Measurements from ENCODE around the gene PORCN. TPM values are rescaled to one million over a fixed set of nuclear protein-coding genes. Genes with fewer than 3 reads are reported as not detected.

The PORCN gene
- total and polyA plus RNA-seq, 4 experiments from 2014 or later: 10.6 to 15.4 (median 14.5) TPM

DNA sequence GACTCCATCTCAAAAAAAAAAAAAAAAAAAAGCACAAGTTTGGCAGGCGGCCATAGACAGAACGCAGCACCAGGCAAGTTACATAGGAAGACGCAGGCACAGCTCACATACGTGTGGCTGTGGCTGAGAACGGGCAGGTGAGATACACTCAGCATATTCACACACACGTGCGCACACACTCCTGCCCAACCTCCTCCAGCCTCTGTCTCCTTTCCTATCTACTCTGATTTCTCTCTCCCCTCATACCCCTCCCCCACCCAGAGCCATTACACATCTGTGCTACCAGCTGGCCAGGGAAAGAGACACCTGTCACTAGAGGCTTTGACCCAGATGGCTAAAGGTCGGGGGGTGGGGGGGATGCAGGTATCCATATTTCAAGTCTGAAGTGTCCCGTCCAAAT lies 36.6 kb upstream of the PORCN start:
- CTCF ChIA-PET (ENCODE audit: partially characterized antibody): interaction anchor here (0.7 kb wide), 1 partner anchor 9 kb away, joined by 4 read pairs; no protein-coding TSS in a partner anchor
- intact Hi-C loops (cut with micrococcal nuclease): no loop called here

DNA sequence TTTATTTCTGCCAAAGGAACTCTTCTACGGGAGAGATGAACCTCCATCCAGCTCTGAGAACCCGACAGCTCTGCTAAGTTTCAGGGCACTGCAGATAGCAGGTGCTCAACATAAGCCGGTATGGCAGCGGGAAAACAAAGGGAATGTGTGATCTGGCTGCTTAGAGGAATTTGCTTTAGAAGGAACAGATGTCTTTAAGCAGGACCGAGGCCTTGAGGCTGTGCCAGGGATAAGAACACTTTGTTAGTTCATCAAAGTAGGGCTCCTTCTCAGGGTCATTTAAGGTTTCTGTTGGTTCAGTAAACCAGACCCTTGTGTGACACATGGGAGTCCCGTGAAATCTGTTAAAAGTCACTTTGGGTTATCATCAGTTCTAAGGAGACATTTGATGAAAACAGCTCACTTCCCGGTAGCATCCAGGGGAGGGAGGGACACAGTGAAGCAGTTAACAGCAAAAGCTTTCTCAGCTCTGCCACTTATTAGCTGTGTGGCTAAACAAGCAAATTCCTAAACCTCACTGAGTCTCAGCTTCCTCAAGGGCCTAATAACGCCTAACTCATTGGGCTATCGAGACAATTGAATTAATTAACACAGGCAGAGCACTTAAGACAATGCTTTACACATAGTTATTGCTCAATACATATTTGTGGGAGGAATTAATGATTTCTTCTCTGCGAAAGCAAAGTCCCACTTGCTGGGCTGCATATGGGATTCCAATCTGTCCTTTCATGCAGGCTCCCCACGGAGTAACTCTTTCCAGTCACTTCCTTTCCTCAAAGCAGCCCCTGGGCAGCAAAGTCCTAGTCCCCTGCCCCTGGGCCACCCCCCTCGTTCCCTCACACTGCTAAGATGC lies 35.7 kb upstream of the PORCN start:
- intact Hi-C loops (cut with micrococcal nuclease): no loop called here
- POLR2A ChIA-PET (ENCODE audit: partially characterized antibody): interaction anchor here (1.2 kb wide), 1 partner anchor 101 kb away, joined by 3 read pairs; the partner anchor contains the start of gene RBM3
- H3K27me3 ChIP-seq (ENCODE audit: insufficient read depth, low read length): no peaks in the 10 kb centered on the region

More for the DNA sequence above, 36.6 kb upstream of the PORCN start:
- Mint-ChIP-seq H3K4me1 (peaks cover 16 to 42% (median 21%) of the 10 kb centered on the region in 4 donors), H3K27ac (no peak overlapping the region), H3K36me3 (peaks cover 0 to 12% of the 10 kb centered on the region in 2 donors), H3K4me3 (no peak overlapping the region), H3K9me3 (no peaks in the 10 kb centered on the region), H3K27me3 (no peaks in the 10 kb centered on the region)
- Histone ChIP-seq H3K4me3 (ENCODE audit: low read length in 2 of 2) (no peak overlapping the region), H3K36me3 (ENCODE audit: insufficient read depth, low read length) (no peaks in the 10 kb centered on the region), H3K27ac (ENCODE audit: low read depth, low read length) (no peak overlapping the region), H3K27me3 (ENCODE audit: insufficient read depth, low read length) (no peaks in the 10 kb centered on the region), H3K9me3 (ENCODE audit: control insufficient read depth in 1 of 2, low read length in 2 of 2) (no peaks in the 10 kb centered on the region), H3K4me1 (ENCODE audit: insufficient read depth, low read length) (peaks cover 27% of the 10 kb centered on the region)
- POLR2A ChIA-PET (ENCODE audit: partially characterized antibody): no interaction called here
- no peak for DNase-seq

DNA sequence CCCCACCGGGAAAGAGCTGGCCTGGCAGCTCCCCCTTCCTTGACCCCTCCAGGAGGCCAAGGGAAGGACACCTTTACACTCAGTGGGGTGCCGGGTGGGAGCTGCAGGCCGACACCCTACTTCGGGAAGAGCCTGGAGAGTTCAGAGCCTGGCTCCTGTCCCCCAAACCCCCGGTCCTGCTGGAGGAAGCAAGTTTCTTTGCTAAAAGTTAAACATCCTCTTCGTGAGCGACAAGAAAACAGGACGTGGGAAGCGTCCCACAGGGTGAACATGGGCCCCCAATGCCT lies 35.1 kb upstream of the PORCN start:
- Histone ChIP-seq H3K4me3 (ENCODE audit: low read length in 2 of 2) (no peak overlapping the region), H3K36me3 (ENCODE audit: insufficient read depth, low read length) (no peaks in the 10 kb centered on the region), H3K4me1 (ENCODE audit: insufficient read depth, low read length) (peaks cover 28% of the 10 kb centered on the region), H3K9me3 (ENCODE audit: control insufficient read depth in 1 of 2, low read length in 2 of 2) (no peaks in the 10 kb centered on the region), H3K27me3 (ENCODE audit: insufficient read depth, low read length) (no peaks in the 10 kb centered on the region), H3K27ac (ENCODE audit: low read depth, low read length) (no peak overlapping the region)
- H3K4me1 Mint-ChIP-seq: peaks cover 21 to 37% (median 27%) of the 10 kb centered on the region in 4 donors
- no peak for DNase-seq
- no peaks in the 10 kb centered on the region for H3K27me3 Mint-ChIP-seq
- CTCF ChIA-PET (ENCODE audit: partially characterized antibody): no interaction called here
- intact Hi-C loops (cut with micrococcal nuclease): no loop called here
- H3K36me3 Mint-ChIP-seq: peaks cover 0 to 18% of the 10 kb centered on the region in 2 donors
- POLR2A ChIA-PET (ENCODE audit: partially characterized antibody): interaction anchor here (1.2 kb wide), 1 partner anchor 101 kb away, joined by 3 read pairs; the partner anchor contains the start of gene RBM3
- H3K27ac Mint-ChIP-seq: no peak overlapping the region
- H3K9me3 Mint-ChIP-seq: peaks cover 0 to 1% (median 0%) of the 10 kb centered on the region in 8 donors
- H3K4me3 Mint-ChIP-seq: no peak overlapping the region

More for the DNA sequence above, 35.7 kb upstream of the PORCN start:
- Mint-ChIP-seq H3K27ac (peak overlapping the region in 1 of 7 donors; percentile 59), H3K36me3 (peaks cover 0 to 17% of the 10 kb centered on the region in 2 donors), H3K27me3 (no peaks in the 10 kb centered on the region), H3K9me3 (peaks cover 0 to 1% (median 0%) of the 10 kb centered on the region in 8 donors), H3K4me3 (no peak overlapping the region), H3K4me1 (peaks cover 20 to 42% (median 25%) of the 10 kb centered on the region in 4 donors)
- Histone ChIP-seq H3K4me3 (ENCODE audit: low read length in 2 of 2) (no peak overlapping the region), H3K4me1 (ENCODE audit: insufficient read depth, low read length) (peaks cover 28% of the 10 kb centered on the region), H3K9me3 (ENCODE audit: control insufficient read depth in 1 of 2, low read length in 2 of 2) (no peaks in the 10 kb centered on the region), H3K36me3 (ENCODE audit: insufficient read depth, low read length) (no peaks in the 10 kb centered on the region), H3K27ac (ENCODE audit: low read depth, low read length) (no peak overlapping the region)
- CTCF ChIA-PET (ENCODE audit: partially characterized antibody): no interaction called here
- DNase-seq: no peak

GRCh38 chrX:48474127-48474526 lies 34.7 kb upstream of the PORCN start:
- POLR2A ChIA-PET (ENCODE audit: partially characterized antibody): interaction anchor here (1.2 to 3.4 kb wide), 3 partner anchors 66 to 328 kb away, joined by 3 to 20 read pairs (median 3); partner anchors contain the start of genes HDAC6, RBM3 and TBC1D25
- H3K36me3 Mint-ChIP-seq: peaks cover 0 to 20% of the 10 kb centered on the region in 2 donors
- no peaks in the 10 kb centered on the region for H3K9me3 ChIP-seq (ENCODE audit: control insufficient read depth in 1 of 2, low read length in 2 of 2)
- no peaks in the 10 kb centered on the region for H3K27me3 ChIP-seq (ENCODE audit: insufficient read depth, low read length)
- H3K9me3 Mint-ChIP-seq: peaks cover 0 to 1% (median 0%) of the 10 kb centered on the region in 8 donors
- peaks cover 28% of the 10 kb centered on the region for H3K4me1 ChIP-seq (ENCODE audit: insufficient read depth, low read length)
- H3K4me1 Mint-ChIP-seq: peaks cover 22 to 32% (median 27%) of the 10 kb centered on the region in 4 donors
- CTCF ChIA-PET (ENCODE audit: partially characterized antibody): interaction anchor here (0.7 kb wide), 1 partner anchor 66 kb away, joined by 3 read pairs; no protein-coding TSS in a partner anchor
- no peak overlapping the region for H3K4me3 Mint-ChIP-seq
- intact Hi-C loops (cut with micrococcal nuclease): no loop called here
- no peaks in the 10 kb centered on the region for H3K27me3 Mint-ChIP-seq
- H3K4me3 ChIP-seq (ENCODE audit: low read length in 2 of 2): no peak overlapping the region
- no peak for DNase-seq
- H3K36me3 ChIP-seq (ENCODE audit: insufficient read depth, low read length): no peaks in the 10 kb centered on the region
- H3K27ac Mint-ChIP-seq: no peak overlapping the region
- no peak overlapping the region for H3K27ac ChIP-seq (ENCODE audit: low read depth, low read length)

- Mint-ChIP-seq H3K27ac (peak overlapping the region in 1 of 7 donors; percentile 75), H3K9me3 (peaks cover 0 to 1% (median 0%) of the 10 kb centered on the region in 8 donors), H3K4me3 (peak overlapping the region in 1 of 8 donors; percentile 17), H3K27me3 (no peaks in the 10 kb centered on the region), H3K4me1 (peaks cover 19 to 27% (median 24%) of the 10 kb centered on the region in 4 donors), H3K36me3 (peaks cover 0 to 22% of the 10 kb centered on the region in 2 donors)
- CTCF ChIA-PET (ENCODE audit: partially characterized antibody): interaction anchor here (0.7 kb wide), 1 partner anchor 66 kb away, joined by 3 read pairs; no protein-coding TSS in a partner anchor
- H3K27ac ChIP-seq (ENCODE audit: low read depth, low read length): no peak overlapping the region
- intact Hi-C loops (cut with micrococcal nuclease): no loop called here
- POLR2A ChIA-PET (ENCODE audit: partially characterized antibody): interaction anchor here (1.3 to 3.4 kb wide), 3 partner anchors 65 to 327 kb away, joined by 3 to 20 read pairs (median 9); partner anchors contain the start of genes HDAC6, RBM3 and TBC1D25
- no peak for DNase-seq
- no peaks in the 10 kb centered on the region for H3K9me3 ChIP-seq (ENCODE audit: control insufficient read depth in 1 of 2, low read length in 2 of 2)
- no peaks in the 10 kb centered on the region for H3K36me3 ChIP-seq (ENCODE audit: insufficient read depth, low read length)
- H3K4me3 ChIP-seq (ENCODE audit: low read length in 2 of 2): no peak overlapping the region
- H3K27me3 ChIP-seq (ENCODE audit: insufficient read depth, low read length): no peaks in the 10 kb centered on the region
- peaks cover 25% of the 10 kb centered on the region for H3K4me1 ChIP-seq (ENCODE audit: insufficient read depth, low read length)
Observed at GRCh38 chrX:48474581-48474980, 34.2 kb upstream of the PORCN start.

- no peaks in the 10 kb centered on the region for H3K27me3 ChIP-seq (ENCODE audit: insufficient read depth, low read length)
- peak overlapping the region; percentile 78 to 95 (median 92) for H3K27ac Mint-ChIP-seq
- peak overlapping the region; percentile 46 for H3K27ac ChIP-seq (ENCODE audit: low read depth, low read length)
- no peaks in the 10 kb centered on the region for H3K36me3 ChIP-seq (ENCODE audit: insufficient read depth, low read length)
- peak overlapping the region; percentile 79 to 92 (median 90) for H3K4me3 Mint-ChIP-seq
- POLR2A ChIA-PET (ENCODE audit: partially characterized antibody): interaction anchor here (0.7 to 3.4 kb wide), 5 partner anchors 47 to 326 kb away, joined by 3 to 20 read pairs (median 3); partner anchors contain the start of genes HDAC6, RBM3 and TBC1D25
- H3K9me3 Mint-ChIP-seq: peaks cover 0 to 1% (median 0%) of the 10 kb centered on the region in 8 donors
- intact Hi-C loops (cut with micrococcal nuclease): no loop called here
- H3K27me3 Mint-ChIP-seq: no peaks in the 10 kb centered on the region
- H3K9me3 ChIP-seq (ENCODE audit: control insufficient read depth in 1 of 2, low read length in 2 of 2): no peaks in the 10 kb centered on the region
- no peak for DNase-seq
- peak overlapping the region; percentile 57 to 58 for H3K4me3 ChIP-seq (ENCODE audit: low read length in 2 of 2)
- H3K4me1 ChIP-seq (ENCODE audit: insufficient read depth, low read length): peaks cover 24% of the 10 kb centered on the region
- H3K4me1 Mint-ChIP-seq: peaks cover 16 to 24% (median 22%) of the 10 kb centered on the region in 4 donors
- CTCF ChIA-PET (ENCODE audit: partially characterized antibody): no interaction called here
- peaks cover 0 to 26% of the 10 kb centered on the region in 2 donors for H3K36me3 Mint-ChIP-seq
Observed at GRCh38 chrX:48475296-48475695, 33.5 kb upstream of the PORCN start.
